ENCODE data around the gene ZCCHC7. TPM values are rescaled to one million over a fixed set of nuclear protein-coding genes. Genes with fewer than 3 reads are reported as not detected.
A peak's percentile ranks its signal among the peaks of the same experiment; 100 is the strongest.
"Not testable (repeated sequence)": the region's sequence is repeated elsewhere in the genome, so short reads cannot be mapped to it uniquely, and the experiment has no call there.

Gene ZCCHC7
- total RNA-seq, 1 donor from 2014 or later = 39.5 TPM

DNA sequence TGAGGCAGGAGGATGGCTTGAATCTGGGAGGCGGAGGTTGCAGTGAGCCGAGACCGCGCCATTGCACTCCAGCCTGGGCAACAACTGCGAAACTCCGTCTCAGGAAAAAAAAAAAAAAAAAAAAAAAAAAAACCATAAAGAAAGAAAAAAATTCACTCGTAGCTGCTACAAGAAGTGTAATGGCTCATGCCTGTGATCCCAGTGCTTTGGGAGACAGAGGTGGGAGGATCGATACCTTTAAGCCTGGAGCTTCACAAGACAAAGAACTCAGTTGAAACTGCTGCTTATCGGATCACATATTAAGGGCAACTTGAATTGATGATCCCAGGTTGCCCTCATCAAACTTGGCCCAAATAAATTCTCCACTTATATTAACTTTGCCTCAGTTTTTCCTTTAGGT lies 1.0 kb upstream of the ZCCHC7 start:
- no peak for FAIRE-seq

DNA sequence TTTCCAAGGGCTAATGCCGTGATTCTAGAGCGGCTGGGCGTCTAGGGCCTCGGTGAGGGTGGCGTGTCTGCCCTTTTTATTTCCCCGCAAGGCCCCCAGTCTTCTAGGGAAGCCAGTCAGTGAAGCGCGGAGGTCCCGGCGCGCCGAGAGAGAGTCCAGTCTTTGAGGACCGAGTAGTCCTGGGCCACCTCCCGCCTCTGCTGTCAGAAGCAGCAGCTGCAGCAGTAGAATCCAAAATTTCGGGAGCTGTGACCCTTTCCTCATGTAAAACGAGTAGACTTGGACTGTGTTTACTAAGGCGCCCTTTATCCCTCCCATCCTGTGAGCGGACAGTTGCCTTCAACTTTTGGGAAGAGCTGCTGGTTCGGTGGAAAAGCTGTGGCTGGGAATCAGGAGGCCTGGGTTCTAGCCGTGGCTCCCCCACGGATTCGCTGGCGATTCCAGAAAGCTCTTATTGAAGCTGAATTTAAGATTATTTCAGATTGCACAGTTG lies 515 bp downstream of the ZCCHC7 start:
- not testable (repeated sequence) for FAIRE-seq
- peak in 1 of 2 donors; percentile 4 for DNase-seq (ENCODE audit: low spot score in 2 of 2)

More for the DNA sequence above, 1.0 kb upstream of the ZCCHC7 start:
- no peak for DNase-seq (ENCODE audit: low spot score in 2 of 2)

DNA sequence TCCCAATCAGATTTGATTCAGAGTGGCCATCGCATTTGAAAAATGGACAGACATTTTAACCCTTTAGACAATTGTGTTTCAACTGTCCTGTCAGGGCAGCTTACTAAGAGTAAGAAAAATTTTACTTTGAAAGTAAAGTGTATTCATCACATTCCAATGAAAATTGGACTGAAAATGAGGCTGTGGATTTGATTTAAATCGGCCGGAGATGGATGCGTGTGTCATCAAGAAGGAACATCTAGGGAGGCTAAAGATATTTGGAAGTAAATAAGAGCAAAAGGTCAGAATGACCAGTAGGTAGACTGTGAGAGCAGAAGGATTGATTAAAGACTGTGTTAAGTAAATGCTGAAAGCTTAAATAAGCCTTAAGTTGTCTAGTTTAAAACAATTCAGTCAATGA lies 1.5 kb downstream of the ZCCHC7 start:
- no peak for DNase-seq (ENCODE audit: low spot score in 2 of 2)
- no peak for FAIRE-seq

DNA sequence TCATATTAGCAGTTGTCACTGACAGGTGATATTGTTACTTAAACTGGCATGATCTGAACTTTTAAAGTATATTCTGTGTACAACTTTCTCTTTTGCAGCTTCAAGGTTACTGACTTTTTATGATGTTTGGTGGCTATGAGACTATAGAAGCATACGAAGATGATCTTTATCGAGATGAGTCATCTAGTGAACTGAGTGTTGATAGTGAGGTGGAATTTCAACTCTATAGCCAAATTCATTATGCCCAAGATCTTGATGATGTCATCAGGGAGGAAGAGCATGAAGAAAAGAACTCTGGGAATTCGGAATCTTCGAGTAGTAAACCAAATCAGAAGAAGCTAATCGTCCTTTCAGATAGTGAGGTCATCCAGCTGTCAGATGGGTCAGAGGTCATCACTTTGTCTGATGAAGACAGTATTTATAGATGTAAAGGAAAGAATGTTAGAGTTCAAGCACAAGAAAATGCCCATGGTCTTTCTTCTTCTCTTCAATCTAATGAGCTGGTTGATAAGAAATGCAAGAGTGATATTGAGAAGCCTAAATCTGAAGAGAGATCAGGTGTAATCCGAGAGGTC lies 5.9 kb downstream of the ZCCHC7 start:
- no peak for DNase-seq (ENCODE audit: low spot score in 2 of 2)
- no peak for FAIRE-seq

DNA sequence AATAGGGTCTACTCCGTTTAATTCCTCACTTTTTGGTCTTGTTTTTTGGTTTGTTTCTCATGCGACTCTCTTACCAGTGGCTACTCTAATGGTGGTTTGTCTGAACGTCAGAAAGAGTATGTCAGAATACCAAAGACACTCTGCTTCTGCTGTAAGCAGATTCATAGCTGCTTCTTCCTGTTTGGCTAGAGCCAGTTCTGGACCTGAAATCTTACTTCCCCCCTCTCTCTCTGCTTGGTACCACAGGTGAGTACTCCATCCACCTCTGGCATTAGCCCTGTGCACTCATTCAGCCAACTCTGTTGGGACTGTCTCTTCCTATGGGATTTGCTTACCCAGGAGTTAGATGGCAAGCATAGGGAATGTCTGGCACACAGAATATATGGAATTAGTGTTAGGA lies 6.6 kb downstream of the ZCCHC7 start:
- FAIRE-seq (no peak), DNase-seq (ENCODE audit: low spot score in 2 of 2) (no peak)

DNA sequence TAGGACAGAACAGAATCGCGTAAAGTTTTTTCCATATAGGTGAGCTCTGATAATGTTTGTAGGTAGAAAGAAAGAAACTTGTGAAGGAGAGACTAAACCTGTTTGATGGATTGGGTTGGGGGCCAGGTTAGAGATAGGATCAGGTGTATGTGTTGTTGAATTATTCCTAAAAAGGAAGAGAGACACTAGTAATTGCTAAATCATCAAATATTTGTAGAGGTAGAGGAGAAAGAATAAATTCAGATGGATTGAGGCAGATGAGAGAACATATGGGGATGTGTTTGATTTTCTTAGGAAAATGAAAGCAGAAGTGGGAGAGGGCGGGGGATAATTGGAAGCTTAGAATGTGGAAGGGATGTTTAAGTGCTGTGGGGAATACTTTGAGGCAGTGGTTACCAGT lies 7.7 kb downstream of the ZCCHC7 start:
- FAIRE-seq (no peak), DNase-seq (ENCODE audit: low spot score in 2 of 2) (no peak)

DNA sequence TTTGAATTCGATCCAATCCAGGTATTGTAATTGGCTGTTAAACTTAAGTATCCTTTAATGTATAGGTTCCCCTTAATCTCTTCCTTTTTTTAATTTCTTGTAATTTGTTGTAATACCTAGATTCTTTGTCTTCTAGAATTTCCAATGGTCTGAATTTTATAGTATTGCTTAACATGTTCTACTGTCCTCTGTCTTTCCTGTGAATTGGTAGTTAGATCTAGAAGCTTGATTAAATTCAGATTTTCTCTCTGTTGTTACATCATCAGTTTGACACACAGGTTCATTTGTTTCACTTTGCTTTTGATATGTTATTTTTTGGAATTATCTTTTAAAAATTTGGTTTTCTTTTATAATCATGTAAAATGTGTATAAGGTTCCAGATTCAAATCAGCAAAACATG lies 13.8 kb downstream of the ZCCHC7 start:
- FAIRE-seq (peak; percentile 3), DNase-seq (ENCODE audit: low spot score in 2 of 2) (no peak)

DNA sequence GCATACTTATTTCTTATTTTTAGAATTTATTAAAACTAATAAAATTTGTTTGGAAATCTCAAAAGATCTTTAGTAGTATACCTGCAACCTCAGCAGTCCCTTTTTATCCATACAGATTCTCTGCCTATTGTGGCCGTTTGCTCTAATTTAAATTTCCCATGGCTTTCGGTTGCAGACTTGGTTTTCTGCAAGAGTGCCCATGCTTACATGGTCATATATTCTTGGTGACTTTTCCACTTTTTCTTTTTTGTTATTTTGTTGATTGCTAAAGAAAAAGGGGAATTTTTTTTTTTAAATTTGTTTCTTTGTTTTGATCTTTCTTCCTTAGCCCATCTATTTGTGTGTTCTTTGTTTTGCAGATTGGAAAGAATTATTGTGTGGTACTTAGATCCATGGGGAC lies 20.6 kb downstream of the ZCCHC7 start:
- DNase-seq (ENCODE audit: low spot score in 2 of 2) (no peak), FAIRE-seq (no peak)

DNA sequence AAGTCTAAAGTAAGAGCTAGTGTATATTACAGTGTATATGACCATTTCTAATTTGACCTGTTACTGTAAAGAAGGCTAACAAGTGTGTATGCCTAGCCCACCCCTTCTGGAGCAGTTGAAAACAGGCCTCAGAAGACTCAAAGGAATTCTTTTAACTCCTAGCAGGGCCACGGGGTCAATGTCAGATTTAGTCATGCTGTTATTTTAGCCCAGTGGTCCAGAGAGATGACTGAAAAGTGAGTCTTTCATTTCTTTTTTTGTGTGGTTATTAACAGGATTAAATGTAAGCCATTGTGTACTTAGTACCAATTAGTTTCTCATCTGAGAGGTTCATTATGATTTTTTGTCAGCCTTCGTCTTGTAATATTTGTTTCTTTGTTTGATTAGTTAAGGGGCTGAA lies 24.4 kb downstream of the ZCCHC7 start:
- FAIRE-seq (no peak), DNase-seq (ENCODE audit: low spot score in 2 of 2) (no peak)

DNA sequence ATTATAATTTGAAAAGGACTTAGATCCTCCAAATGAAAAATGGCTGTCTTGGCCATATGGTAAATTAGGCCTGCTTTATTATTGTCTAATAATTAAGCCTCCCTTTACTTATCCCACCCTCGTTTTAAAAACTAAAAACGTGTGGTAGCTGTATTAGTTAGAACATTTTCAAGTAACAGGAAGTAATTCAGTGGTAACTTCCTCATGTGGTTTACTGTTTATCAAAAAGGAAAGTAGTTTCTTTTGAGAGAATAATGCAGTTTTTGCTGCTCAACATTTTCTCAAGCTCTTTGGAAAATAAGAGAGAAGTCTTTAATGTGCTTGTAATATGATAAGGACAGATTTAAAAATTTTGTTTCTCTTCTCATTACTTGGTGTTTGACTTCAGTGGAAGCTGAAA lies 26.0 kb downstream of the ZCCHC7 start:
- no peak for DNase-seq (ENCODE audit: low spot score in 2 of 2)
- no peak for FAIRE-seq

DNA sequence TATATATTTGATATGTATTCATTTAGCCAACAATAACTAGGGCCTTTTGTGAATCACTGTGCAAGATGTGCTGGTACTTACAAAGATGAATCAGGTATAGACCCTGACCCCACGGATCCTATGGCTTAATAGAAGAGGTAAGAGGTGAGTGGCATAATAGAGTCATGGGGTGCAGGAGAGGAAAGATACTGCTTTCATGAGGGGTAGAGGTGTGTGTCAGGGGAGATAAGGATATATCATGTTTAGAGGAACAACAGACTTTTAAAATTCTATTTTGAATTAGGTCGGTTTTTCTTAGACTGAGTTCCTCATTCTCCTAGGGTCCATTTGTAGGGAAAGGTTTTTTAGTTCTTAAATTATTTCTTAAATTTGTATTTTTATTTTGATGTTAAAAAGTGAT lies 27.8 kb downstream of the ZCCHC7 start:
- DNase-seq (ENCODE audit: low spot score in 2 of 2) = no peak
- no peak for FAIRE-seq

DNA sequence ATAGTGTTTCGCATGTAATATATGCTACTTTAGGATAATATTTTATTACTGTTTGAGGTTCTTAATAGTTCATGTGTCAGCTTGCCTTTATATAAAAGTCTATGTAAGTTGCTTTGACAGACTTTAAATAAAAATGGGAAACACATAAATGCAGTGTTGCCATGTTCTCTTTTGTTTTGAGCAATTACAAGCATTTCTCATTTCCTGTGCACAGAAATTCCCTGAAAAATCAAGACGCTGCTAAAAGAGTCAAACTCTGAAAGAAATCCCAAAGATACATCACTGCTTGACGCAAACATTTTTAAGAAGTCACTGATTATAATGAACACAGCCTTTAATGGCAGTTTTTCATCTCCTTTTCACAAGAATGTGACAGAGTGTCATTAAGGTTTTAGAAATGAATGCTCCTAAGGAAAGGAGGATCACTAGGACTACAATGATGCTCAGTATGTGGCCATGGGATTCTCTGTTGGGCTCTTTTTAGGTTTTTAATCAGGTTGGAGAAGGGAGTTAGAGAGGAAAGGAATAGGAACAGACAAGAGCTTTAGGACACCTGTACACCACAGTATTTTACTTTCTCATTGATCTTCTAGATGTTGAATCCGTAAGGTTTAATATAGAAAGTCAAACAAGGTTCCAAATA lies 29.4 kb downstream of the ZCCHC7 start:
- FAIRE-seq = no peak
- DNase-seq (ENCODE audit: low spot score in 2 of 2) = no peak

DNA sequence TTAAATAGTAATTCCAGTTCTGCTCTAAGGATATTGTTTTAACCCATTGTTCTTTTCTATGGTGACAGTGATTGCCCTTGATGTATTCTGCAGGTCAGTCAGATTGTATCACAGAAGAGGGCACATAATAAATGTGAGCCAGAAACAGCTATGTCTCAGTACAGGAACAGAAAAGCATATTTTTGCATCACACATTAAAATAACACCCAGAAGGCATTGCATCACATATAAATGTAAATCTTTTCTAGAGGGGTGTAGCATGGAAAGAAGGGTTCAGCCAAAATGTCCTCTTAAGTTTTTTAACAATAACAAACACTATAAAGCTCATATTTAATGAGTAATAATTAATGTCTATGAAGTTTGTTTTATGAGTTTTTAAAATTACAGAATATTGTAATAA lies 30.0 kb downstream of the ZCCHC7 start:
- DNase-seq (ENCODE audit: low spot score in 2 of 2) = no peak
- FAIRE-seq = no peak

DNA sequence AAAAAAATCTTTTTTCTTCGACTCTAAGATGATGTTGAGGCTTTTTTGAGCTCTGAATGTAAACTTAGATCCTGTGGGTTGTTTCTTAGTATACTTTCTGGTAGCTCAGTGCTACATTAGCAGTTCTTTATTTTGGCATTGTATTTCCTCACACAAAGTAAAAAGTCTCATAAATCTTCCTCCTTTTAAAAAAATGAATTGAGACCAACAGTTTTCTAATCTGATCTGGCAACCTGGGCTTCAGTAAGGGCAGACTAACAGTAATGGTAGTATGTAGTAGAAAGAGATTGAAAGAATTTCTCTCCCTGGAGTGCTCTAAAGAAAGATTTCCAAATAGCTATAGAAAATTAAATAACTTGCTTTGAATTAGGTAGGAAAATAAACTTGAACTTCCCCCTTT lies 31.4 kb downstream of the ZCCHC7 start:
- FAIRE-seq (no peak), DNase-seq (ENCODE audit: low spot score in 2 of 2) (no peak)

DNA sequence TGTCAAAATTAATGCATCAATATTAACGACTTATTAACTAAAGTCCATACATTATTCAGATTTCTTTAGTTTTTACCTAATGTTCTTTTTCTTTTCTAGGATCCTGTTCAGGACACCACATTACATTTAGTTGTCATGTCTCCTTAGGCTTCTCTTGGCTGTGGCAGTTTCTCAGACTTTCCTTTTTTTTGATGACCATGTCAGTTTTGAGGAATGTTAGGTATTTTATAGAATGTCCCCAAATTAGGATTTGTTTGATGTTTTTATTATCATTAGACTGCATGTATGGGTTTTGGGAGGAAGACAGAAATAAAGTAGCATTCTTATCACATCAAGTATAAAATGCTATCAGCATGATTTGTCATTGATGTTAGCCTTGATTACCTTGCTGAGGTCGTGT lies 32.0 kb downstream of the ZCCHC7 start:
- FAIRE-seq = no peak

DNA sequence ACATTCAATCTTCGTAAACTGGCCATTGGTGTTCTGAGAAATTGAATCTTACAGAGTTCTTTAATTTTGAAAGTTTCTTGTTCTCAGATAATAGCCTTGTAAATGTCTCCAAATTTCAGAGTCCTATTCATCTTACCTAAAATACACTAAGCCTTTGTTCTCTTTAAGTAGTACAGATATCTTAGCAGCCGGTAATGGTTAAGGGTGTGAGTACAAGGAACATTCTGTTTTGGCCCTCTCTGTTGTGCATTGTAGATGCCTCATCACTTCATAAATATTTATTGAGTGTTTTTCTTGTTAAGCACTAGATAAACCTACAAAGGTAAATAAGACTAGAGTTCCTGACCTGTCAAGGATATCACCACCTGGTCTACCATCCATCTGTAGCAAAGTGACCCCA lies 35.2 kb downstream of the ZCCHC7 start:
- DNase-seq (ENCODE audit: low spot score in 2 of 2) (no peak), FAIRE-seq (no peak)

More for the DNA sequence above, 32.0 kb downstream of the ZCCHC7 start:
- DNase-seq (ENCODE audit: low spot score in 2 of 2) = no peak

DNA sequence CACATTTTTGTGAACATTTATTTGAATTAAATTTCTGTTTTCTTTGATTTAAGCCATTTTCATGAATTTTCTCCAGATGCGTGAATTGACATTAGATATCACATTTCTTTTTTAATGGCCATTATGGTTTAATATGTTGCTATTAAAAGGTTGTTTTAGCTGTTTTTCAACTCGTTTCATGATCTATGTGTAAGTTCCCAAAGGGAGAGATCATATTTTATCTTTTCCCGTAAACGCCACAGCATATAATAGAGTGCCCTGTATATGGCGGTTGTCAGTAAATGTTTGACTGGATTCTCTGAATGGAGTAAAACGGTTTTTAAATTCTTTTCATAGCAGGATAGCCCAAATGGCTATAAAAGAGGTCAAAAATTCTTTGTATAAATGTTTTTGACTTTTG lies 35.8 kb downstream of the ZCCHC7 start:
- FAIRE-seq = no peak
- DNase-seq (ENCODE audit: low spot score in 2 of 2) = no peak

DNA sequence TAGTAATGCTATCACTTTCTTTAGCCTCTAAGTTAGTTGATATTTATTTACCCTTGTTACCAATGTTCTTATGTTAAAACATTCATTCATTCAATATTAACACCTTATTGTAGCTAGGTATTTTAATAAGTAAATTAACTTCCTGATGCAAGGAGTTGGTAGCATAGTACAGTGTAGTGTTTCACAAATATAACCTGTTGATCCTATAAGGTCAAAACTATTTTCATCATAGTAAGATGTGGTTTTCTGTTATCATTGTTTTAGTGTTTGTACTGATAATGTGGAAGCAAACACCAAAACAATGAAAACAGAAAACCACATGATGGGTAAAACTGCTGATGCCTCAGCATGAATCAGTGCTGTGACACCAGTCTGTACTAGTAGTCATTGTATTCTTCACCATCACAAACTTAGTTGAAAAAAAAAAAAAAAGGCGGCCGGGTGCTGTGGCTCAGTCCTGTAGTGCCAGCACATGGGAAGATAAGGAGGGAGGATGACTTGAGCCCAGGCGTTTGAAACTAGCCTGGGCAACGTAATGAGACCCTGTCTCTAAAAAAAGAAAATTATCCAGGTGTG lies 36.5 kb downstream of the ZCCHC7 start:
- FAIRE-seq = no peak
- DNase-seq (ENCODE audit: low spot score in 2 of 2) = no peak

DNA sequence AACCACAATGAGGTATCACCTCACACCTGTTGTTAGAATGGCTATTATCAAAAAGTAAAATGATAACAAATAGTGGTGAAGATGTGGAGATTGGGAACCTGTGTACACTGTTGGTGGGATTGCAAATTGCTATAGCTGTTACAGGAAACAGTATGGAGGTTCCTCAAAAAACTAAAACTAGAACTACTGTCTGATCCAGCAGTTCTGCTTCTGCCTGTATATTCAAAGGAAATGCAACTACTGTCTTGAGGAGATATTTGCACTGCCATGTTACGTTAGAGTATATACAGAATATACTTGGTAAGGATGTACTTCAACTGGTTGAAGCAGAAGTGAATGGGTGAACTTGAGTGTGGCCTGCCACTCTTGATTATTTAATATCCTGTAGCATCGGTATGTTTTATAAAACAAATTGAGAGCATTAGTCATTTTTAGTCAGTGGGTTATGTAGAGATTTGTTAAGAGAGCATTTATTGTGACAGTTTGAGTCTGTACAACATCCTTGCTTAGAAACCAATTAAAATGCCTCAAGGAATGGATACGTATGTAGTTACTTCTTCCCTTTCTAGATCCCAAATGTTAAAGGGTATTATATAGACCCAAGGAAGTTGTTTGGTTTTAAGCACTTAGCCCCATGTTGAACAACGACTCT lies 37.5 kb downstream of the ZCCHC7 start:
- DNase-seq (ENCODE audit: low spot score in 2 of 2) (no peak), FAIRE-seq (no peak)

DNA sequence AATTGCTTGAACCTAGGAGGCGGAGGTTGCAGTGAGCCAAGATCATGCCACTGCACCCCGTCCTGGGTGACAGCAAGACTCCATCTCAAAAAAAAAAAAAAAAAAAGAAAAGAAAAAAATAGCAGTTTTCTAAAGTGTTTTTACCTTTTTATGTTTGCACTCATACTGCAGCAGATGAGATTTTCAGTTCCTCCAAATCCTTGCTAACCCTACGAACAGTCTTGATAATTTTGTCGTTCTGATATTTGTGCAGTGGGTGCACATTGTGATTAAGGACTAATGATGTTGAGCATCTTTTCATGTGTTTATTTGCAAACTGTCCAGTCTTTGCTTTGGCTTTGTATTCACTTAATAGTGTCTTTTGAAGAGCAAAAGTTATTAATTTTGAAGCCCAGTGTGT lies 42.9 kb downstream of the ZCCHC7 start:
- DNase-seq (ENCODE audit: low spot score in 2 of 2) (no peak), FAIRE-seq (no peak)

DNA sequence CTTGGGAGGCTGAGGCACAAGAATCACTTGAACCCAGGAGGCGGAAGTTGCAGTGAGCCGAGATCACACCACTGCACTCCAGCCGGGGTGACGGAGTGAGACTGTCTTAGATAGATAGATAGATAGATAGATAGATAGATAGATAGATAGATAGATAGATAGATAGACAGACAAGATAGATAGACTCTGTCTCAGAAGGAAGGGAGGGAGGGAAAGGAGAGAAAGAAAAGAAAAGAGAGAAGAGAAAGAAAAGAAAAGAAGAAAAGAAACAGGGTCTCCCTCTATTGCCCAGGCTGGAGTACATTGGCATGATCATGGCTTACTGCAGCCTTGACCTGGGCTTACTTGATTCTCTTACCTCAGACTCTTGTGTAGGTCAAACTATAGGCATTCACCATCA lies 44.0 kb downstream of the ZCCHC7 start:
- DNase-seq (ENCODE audit: low spot score in 2 of 2); FAIRE-seq: not testable (repeated sequence)

DNA sequence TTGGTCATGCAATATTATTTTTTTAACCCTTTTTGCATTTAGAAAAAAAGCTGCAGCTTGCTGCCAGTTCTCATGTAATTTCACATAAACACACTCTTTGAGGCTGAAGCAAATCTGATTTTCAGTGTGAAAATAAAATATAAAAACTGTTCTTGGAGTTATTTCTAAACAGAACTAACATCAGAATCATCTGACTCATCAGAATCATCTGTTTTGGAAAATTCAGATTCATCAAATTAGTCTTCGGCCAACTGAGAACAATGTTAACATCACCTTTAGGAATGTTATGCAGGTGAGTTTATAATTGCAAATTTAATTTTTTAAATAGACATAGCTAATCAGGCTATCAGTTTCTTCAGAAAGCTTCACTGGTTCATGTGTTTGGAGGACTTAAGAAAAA lies 45.3 kb downstream of the ZCCHC7 start:
- no peak for DNase-seq (ENCODE audit: low spot score in 2 of 2)
- no peak for FAIRE-seq
